GM23338 (cell line): ENCODE data around the gene KCNJ2. TPM values are rescaled to one million over a fixed set of nuclear protein-coding genes. Genes with fewer than 3 reads are reported as not detected.

Experiments used
- ATAC-seq: fragments of 200-7000 bp; cut with Tn5 transposase; 3 replicates; pipeline ENCODE4 v1.9.1; 2020
- DNase-seq: peaks from one replicate; pipeline ENCODE4 v3.0.0-alpha.2; 2015; ENCODE audit warnings: low spot score
- H2AFZ ChIP-seq: fragments of 200-600 bp; sonication (generic); 2 replicates; pipeline ENCODE4 v1.8.0; 2016; ENCODE audit warnings: antibody characterized with exemption, mild to moderate bottlenecking, moderate library complexity
- H3F3A ChIP-seq: fragments of 200-600 bp; sonication (generic); replicated peaks from 2 replicates; pipeline ENCODE4 v1.8.0; 2017; ENCODE audit warnings: antibody characterized with exemption, mixed run types, low read depth
- H3K27ac ChIP-seq: fragments of 200-600 bp; sonication (generic); 2 replicates; pipeline ENCODE4 v1.6.1; 2016; ENCODE audit warnings: low read depth
- H3K27me3 ChIP-seq: fragments of 200-600 bp; sonication (generic); 2 replicates; pipeline ENCODE4 v1.8.0; 2016; ENCODE audit warnings: mild to moderate bottlenecking, mixed run types, moderate library complexity; ENCODE audit not compliant: insufficient read depth
- H3K36me3 ChIP-seq: fragments of 200-600 bp; sonication (generic); 2 replicates; pipeline ENCODE4 v1.8.0; 2016; ENCODE audit warnings: mild to moderate bottlenecking; ENCODE audit not compliant: insufficient read depth
- H3K4me1 ChIP-seq: fragments of 200-600 bp; sonication (generic); 2 replicates; pipeline ENCODE4 v1.8.0; 2016; ENCODE audit warnings: mild to moderate bottlenecking, moderate library complexity; ENCODE audit not compliant: insufficient read depth
- H3K4me2 ChIP-seq: fragments of 200-600 bp; sonication (generic); 2 replicates; pipeline ENCODE4 v1.7.1; 2017; ENCODE audit warnings: mixed run types
- H3K4me3 ChIP-seq: fragments of 200-600 bp; sonication (generic); 2 replicates; pipeline ENCODE4 v1.6.1; 2016; ENCODE audit warnings: mixed run types
- H3K79me2 ChIP-seq: fragments of 200-600 bp; sonication (generic); replicated peaks from 2 replicates; pipeline ENCODE4 v1.8.0; 2017; ENCODE audit warnings: mild to moderate bottlenecking; ENCODE audit not compliant: insufficient read depth
- H3K9me2 ChIP-seq: fragments of 200-600 bp; sonication (generic); 2 replicates; pipeline ENCODE4 v1.8.0; 2017; ENCODE audit not compliant: insufficient read depth
- H4K20me1 ChIP-seq: fragments of 200-600 bp; sonication (generic); replicated peaks from 2 replicates; pipeline ENCODE4 v1.8.0; 2017; ENCODE audit warnings: mild to moderate bottlenecking; ENCODE audit not compliant: insufficient read depth
- H3K27ac Mint-ChIP-seq: 2 replicates; pipeline ENCODE4 v1.8.0; 2020; ENCODE audit warnings: inconsistent platforms, mild to moderate bottlenecking, moderate library complexity, mixed read lengths
- H3K27me3 Mint-ChIP-seq: 3 replicates; pipeline ENCODE4 v1.8.0; 2022; ENCODE audit warnings: low read depth, mild to moderate bottlenecking, moderate library complexity, mixed read lengths, inconsistent platforms; ENCODE audit not compliant: insufficient read depth, poor library complexity
- H3K36me3 Mint-ChIP-seq: 3 replicates; pipeline ENCODE4 v1.8.0; 2021; ENCODE audit warnings: low read depth, mild to moderate bottlenecking, inconsistent platforms, moderate library complexity, mixed read lengths
- H3K4me1 Mint-ChIP-seq: 3 replicates; pipeline ENCODE4 v1.8.0; 2020; ENCODE audit warnings: mild to moderate bottlenecking, inconsistent platforms, mixed read lengths
- H3K4me3 Mint-ChIP-seq: 3 replicates; pipeline ENCODE4 v1.8.0; 2021; ENCODE audit warnings: moderate library complexity, mild to moderate bottlenecking, inconsistent platforms, mixed read lengths
- H3K9me3 Mint-ChIP-seq: 3 replicates; pipeline ENCODE4 v1.8.0; 2020; ENCODE audit warnings: moderate library complexity, mild to moderate bottlenecking, inconsistent platforms, mixed read lengths
- CREB1 ChIP-seq: fragments of 250-450 bp; sonication (Bioruptor Pico); IDR thresholded peaks from 2 replicates; pipeline ENCODE4 v1.5.0; 2020; ENCODE audit warnings: low read depth, mild to moderate bottlenecking, moderate library complexity
- CTCF ChIP-seq, 2 experiments: fragments of 200-600 bp in 1 of 2; sonication (generic) in 1 of 2; conservative IDR thresholded peaks; 2 replicates each; pipeline versions ENCODE4 v1.5.1 to v1.6.1; 2016 to 2017; ENCODE audit warnings: antibody characterized with exemption in 2 of 2, low read depth in 2 of 2, mild to moderate bottlenecking in 2 of 2, moderate library complexity in 1 of 2
- ETS1 ChIP-seq: IDR thresholded peaks from 2 replicates; pipeline ENCODE4 v1.6.1; 2016; ENCODE audit warnings: antibody characterized with exemption
- EZH2 ChIP-seq: fragments of 200-600 bp; sonication (generic); IDR thresholded peaks from one replicate; pipeline ENCODE4 v1.8.0; 2017; ENCODE audit warnings: antibody characterized with exemption, mild to moderate bottlenecking, low read depth; ENCODE audit not compliant: unreplicated experiment
- EZH2phosphoT487 ChIP-seq: fragments of 200-600 bp; sonication (generic); IDR thresholded peaks from one replicate; pipeline ENCODE4 v1.8.1; 2018; ENCODE audit warnings: antibody characterized with exemption; ENCODE audit not compliant: unreplicated experiment
- JUNB ChIP-seq: IDR thresholded peaks from one replicate; pipeline ENCODE4 v1.6.1; 2016; ENCODE audit warnings: antibody characterized with exemption; ENCODE audit not compliant: unreplicated experiment
- NANOG ChIP-seq: IDR thresholded peaks from 2 replicates; pipeline ENCODE4 v1.6.1; 2016; ENCODE audit warnings: antibody characterized with exemption, borderline replicate concordance
- POLR2AphosphoS5 ChIP-seq: IDR thresholded peaks from 2 replicates; pipeline ENCODE4 v1.6.1; 2016; ENCODE audit warnings: antibody characterized with exemption, low read depth
- REST ChIP-seq: IDR thresholded peaks from one replicate; pipeline ENCODE4 v1.6.1; 2018; ENCODE audit warnings: antibody characterized with exemption; ENCODE audit not compliant: unreplicated experiment
- STAT1 ChIP-seq: IDR thresholded peaks from one replicate; pipeline ENCODE4 v1.6.1; 2016; ENCODE audit warnings: antibody characterized with exemption; ENCODE audit not compliant: unreplicated experiment
- ZNF114 ChIP-seq: fragments of 250-450 bp; sonication (Bioruptor Pico); IDR thresholded peaks from 2 replicates; pipeline ENCODE4 v1.5.0; 2020; ENCODE audit warnings: mild to moderate bottlenecking, moderate library complexity
- ZNF331 ChIP-seq: fragments of 250-450 bp; sonication (Bioruptor Pico); IDR thresholded peaks from 2 replicates; pipeline ENCODE4 v1.5.0; 2020; ENCODE audit warnings: low read depth, mild to moderate bottlenecking, moderate library complexity
- ZNF462 ChIP-seq: fragments of 250-450 bp; sonication (Bioruptor Pico); IDR thresholded peaks from 2 replicates; pipeline ENCODE4 v1.5.0; 2020; ENCODE audit warnings: mild to moderate bottlenecking, moderate library complexity
- polyA plus RNA-seq: library from polyadenylated mRNA; unstranded; fragments of >200 nt; fragmentation: Nextera tagmentation; extraction: Ambion mirVana; gene quantifications from 2 replicates; pipeline ENCODE4 v1.2.1, GENCODE V29; 2016
- total RNA-seq: library from RNA; depleted of rRNA; stranded (reverse); fragments of >200 nt; shearing (Covaris generic); gene quantifications from 2 replicates; pipeline ENCODE4 v1.2.3, GENCODE V29; 2014

KCNJ2 gene
- total and polyA plus RNA-seq, 2 experiments from 2014 or later: 2.1 to 4.4 TPM

GRCh38 chr17:70201872-70202419, 32.6 kb downstream of the KCNJ2 start:
- H3K36me3 Mint-ChIP-seq: no peaks in the 10 kb centered on the region
- no peaks in the 10 kb centered on the region for H3K4me1 ChIP-seq
- no peaks in the 10 kb centered on the region for H3K27me3 ChIP-seq
- no peak for TF ChIP-seq ETS1
- TF ChIP-seq ZNF114 (CRISPR knock-in tag): no peak
- no peak for TF ChIP-seq ZNF331 (CRISPR knock-in tag)
- no peak for TF ChIP-seq REST
- TF ChIP-seq STAT1: no peak
- no peak for TF ChIP-seq CREB1 (CRISPR knock-in tag)
- no peak for TF ChIP-seq JUNB
- TF ChIP-seq EZH2phosphoT487: no peak
- no peak for TF ChIP-seq EZH2
- TF ChIP-seq CTCF (conservative IDR thresholded peaks at IDR 0.05; ENCODE audit: low read depth in 2 of 2): no peak
- TF ChIP-seq POLR2AphosphoS5: no peak
- TF ChIP-seq NANOG: no peak
- no peak for TF ChIP-seq ZNF462 (CRISPR knock-in tag)
- H3K9me2 ChIP-seq: no peaks in the 10 kb centered on the region
- H3K27me3 Mint-ChIP-seq: no peaks in the 10 kb centered on the region
- H3K4me3 Mint-ChIP-seq: no peak overlapping the region
- H3K79me2 ChIP-seq: no peaks in the 10 kb centered on the region
- no peaks in the 10 kb centered on the region for H3K36me3 ChIP-seq
- H3K27ac Mint-ChIP-seq: no peak overlapping the region
- H3K4me1 Mint-ChIP-seq: no peaks in the 10 kb centered on the region
- no peak overlapping the region for H3K4me2 ChIP-seq
- H3K9me3 Mint-ChIP-seq: no peaks in the 10 kb centered on the region
- H3K27ac ChIP-seq: no peak overlapping the region
- DNase-seq (no peak), ATAC-seq (no peak)
- H4K20me1 ChIP-seq: no peaks in the 10 kb centered on the region
- H3K4me3 ChIP-seq: no peak overlapping the region
- H2AFZ ChIP-seq: peak overlapping the region; percentile 57; the same call in 1 of the 2 replicates
- H3F3A ChIP-seq: no peaks in the 10 kb centered on the region
